Adipocyte (in vitro differentiated cells): ENCODE measurements around the gene SPDYE5.

Experiments
- DNase-seq: peaks from one replicate; pipeline ENCODE4 v3.0.0-alpha.2; 2015; ENCODE audit warnings: low read depth
- H3K27me3 ChIP-seq: replicated peaks from 2 replicates; pipeline ENCODE4 v1.7.0; 2013; ENCODE audit warnings: mild to moderate bottlenecking, low read length, moderate library complexity; ENCODE audit not compliant: control insufficient read depth, insufficient read depth
- H3K36me3 ChIP-seq: 2 replicates; pipeline ENCODE4 v1.7.0; 2013; ENCODE audit warnings: low read length, mild to moderate bottlenecking, moderate library complexity; ENCODE audit not compliant: control insufficient read depth, insufficient read depth, severe bottlenecking
- H3K4me1 ChIP-seq: 2 replicates; pipeline ENCODE4 v1.7.0; 2013; ENCODE audit warnings: mild to moderate bottlenecking, low read length, moderate library complexity; ENCODE audit not compliant: control insufficient read depth, insufficient read depth
- H3K4me3 ChIP-seq: 2 replicates; pipeline ENCODE4 v1.7.0; 2013; ENCODE audit warnings: mild to moderate bottlenecking, low read length, moderate library complexity
- H3K9ac ChIP-seq: 2 replicates; pipeline ENCODE4 v1.7.0; 2013; ENCODE audit warnings: mild to moderate bottlenecking, low read length, moderate library complexity
- H3K9me3 ChIP-seq: 2 replicates; pipeline ENCODE4 v1.7.0; 2013; ENCODE audit warnings: mild to moderate bottlenecking, low read length, moderate library complexity; ENCODE audit not compliant: control insufficient read depth

The SPDYE5 gene

GRCh38 chr7:75537731-75538130 is 45.6 kb downstream of the SPDYE5 start:
- Histone ChIP-seq H3K9ac (no peak overlapping the region), H3K36me3 (peaks cover 23% of the 10 kb centered on the region), H3K4me3 (no peak overlapping the region), H3K4me1 (no peaks in the 10 kb centered on the region), H3K27me3 (no peaks in the 10 kb centered on the region), H3K9me3 (no peaks in the 10 kb centered on the region)
- DNase-seq = no peak

GRCh38 chr7:75546237-75547015 is 54.3 kb downstream of the SPDYE5 start:
- H3K9ac ChIP-seq = no peak overlapping the region
- no peaks in the 10 kb centered on the region for H3K4me1 ChIP-seq
- no peak for DNase-seq
- H3K36me3 ChIP-seq = peaks cover 10% of the 10 kb centered on the region
- no peaks in the 10 kb centered on the region for H3K27me3 ChIP-seq
- no peaks in the 10 kb centered on the region for H3K9me3 ChIP-seq
- H3K4me3 ChIP-seq = no peak overlapping the region
